ENCODE measurements around the gene EVL. TPM values are rescaled to one million over a fixed set of nuclear protein-coding genes. Genes with fewer than 3 reads are reported as not detected.

Gene EVL
- total RNA-seq, 1 donor from 2014 or later, result 76.1 TPM

- no peak for DNase-seq
Measured at GRCh38 chr14:100066962-100067361, 1.7 kb downstream of the EVL start.

- DNase-seq, result no peak
Measured at GRCh38 chr14:100067481-100067880, 2.3 kb downstream of the EVL start.

- DNase-seq, result peak; percentile 36
Measured at GRCh38 chr14:100067971-100068959, 3.0 kb downstream of the EVL start.

GRCh38 chr14:100069161-100069800 lies 4.1 kb downstream of the EVL start:
- no peak for DNase-seq

- DNase-seq, result no peak
Measured at GRCh38 chr14:100070310-100070709, 5.1 kb downstream of the EVL start.

GRCh38 chr14:100071545-100071944 lies 6.3 kb downstream of the EVL start:
- no peak for DNase-seq

GRCh38 chr14:100072783-100073346 lies 7.6 kb downstream of the EVL start:
- DNase-seq, result no peak

GRCh38 chr14:100073576-100074430 lies 8.6 kb downstream of the EVL start:
- DNase-seq, result no peak

GRCh38 chr14:100074431-100075100 lies 9.3 kb downstream of the EVL start:
- DNase-seq, result no peak

- DNase-seq, result no peak
Measured at GRCh38 chr14:100075681-100076080, 10.5 kb downstream of the EVL start.

GRCh38 chr14:100076133-100076532 lies 10.9 kb downstream of the EVL start:
- DNase-seq, result no peak

GRCh38 chr14:100076606-100077005 lies 11.4 kb downstream of the EVL start:
- no peak for DNase-seq

- no peak for DNase-seq
Measured at GRCh38 chr14:100077441-100077840, 12.2 kb downstream of the EVL start.

GRCh38 chr14:100078216-100078803 lies 13.1 kb downstream of the EVL start:
- no peak for DNase-seq

GRCh38 chr14:100078997-100079725 lies 13.9 kb downstream of the EVL start:
- DNase-seq, result no peak

- no peak for DNase-seq
Measured at GRCh38 chr14:100079726-100080005, 14.4 kb downstream of the EVL start.

GRCh38 chr14:100080206-100080605 lies 15.0 kb downstream of the EVL start:
- no peak for DNase-seq

- DNase-seq, result no peak
Measured at GRCh38 chr14:100081997-100082625, 16.9 kb downstream of the EVL start.

- no peak for DNase-seq
Measured at GRCh38 chr14:100082723-100083122, 17.5 kb downstream of the EVL start.

- DNase-seq, result no peak
Measured at GRCh38 chr14:100083706-100084105, 18.5 kb downstream of the EVL start.
